Panc1 (cell line): ENCODE measurements around the gene KLRD1.

Experiments used
- POLR2AphosphoS5 ChIP-seq: IDR thresholded peaks from 2 replicates; pipeline ENCODE4 v1.6.1; 2012; ENCODE audit warnings: mild to moderate bottlenecking, low read depth, low read length, moderate library complexity
- SIN3A ChIP-seq: IDR thresholded peaks from 2 replicates; pipeline ENCODE4 v1.6.1; 2012; ENCODE audit warnings: low read depth, mild to moderate bottlenecking, low read length, moderate library complexity, borderline replicate concordance; ENCODE audit not compliant: insufficient read depth
- TCF7L2 ChIP-seq: IDR thresholded peaks from 2 replicates; pipeline ENCODE4 v1.6.1; 2011; ENCODE audit warnings: mild to moderate bottlenecking, low read depth, low read length, inconsistent platforms
- TF ChIP-seq, protein P1 (sequence below): fragments of 450-650 bp; IDR thresholded peaks from 2 replicates; pipeline ENCODE4 v1.5.1; 2017; ENCODE audit warnings: mild to moderate bottlenecking
- TF ChIP-seq, protein P2 (sequence below), 2 experiments: IDR thresholded peaks; 2 replicates each; pipeline ENCODE4 v1.6.1; 2011 to 2012; ENCODE audit warnings: low read depth in 2 of 2, control low read depth in 1 of 2, low read length in 1 of 2, mild to moderate bottlenecking in 1 of 2, moderate library complexity in 1 of 2; ENCODE audit not compliant: insufficient read depth in 1 of 2

DNA sequence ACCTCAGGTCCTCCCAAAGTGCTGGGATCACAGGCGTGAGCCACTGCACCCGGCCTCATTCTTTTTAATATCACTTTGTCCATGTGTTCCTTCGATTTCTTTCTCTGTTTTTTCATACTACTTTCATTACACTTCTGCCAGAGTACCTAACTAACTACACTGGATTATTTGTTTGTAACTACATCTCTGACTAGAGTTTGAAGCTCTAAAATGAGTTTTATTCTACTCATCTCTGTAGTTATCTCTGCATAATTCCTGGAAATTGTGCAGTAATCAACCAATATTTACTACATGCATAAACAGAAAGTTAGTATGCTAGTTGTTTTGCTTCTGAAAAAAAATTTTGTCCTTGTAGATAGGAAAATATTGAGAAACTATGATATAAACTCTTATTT, 67.0 kb downstream of the KLRD1 start:
- TF ChIP-seq, protein P1, sequence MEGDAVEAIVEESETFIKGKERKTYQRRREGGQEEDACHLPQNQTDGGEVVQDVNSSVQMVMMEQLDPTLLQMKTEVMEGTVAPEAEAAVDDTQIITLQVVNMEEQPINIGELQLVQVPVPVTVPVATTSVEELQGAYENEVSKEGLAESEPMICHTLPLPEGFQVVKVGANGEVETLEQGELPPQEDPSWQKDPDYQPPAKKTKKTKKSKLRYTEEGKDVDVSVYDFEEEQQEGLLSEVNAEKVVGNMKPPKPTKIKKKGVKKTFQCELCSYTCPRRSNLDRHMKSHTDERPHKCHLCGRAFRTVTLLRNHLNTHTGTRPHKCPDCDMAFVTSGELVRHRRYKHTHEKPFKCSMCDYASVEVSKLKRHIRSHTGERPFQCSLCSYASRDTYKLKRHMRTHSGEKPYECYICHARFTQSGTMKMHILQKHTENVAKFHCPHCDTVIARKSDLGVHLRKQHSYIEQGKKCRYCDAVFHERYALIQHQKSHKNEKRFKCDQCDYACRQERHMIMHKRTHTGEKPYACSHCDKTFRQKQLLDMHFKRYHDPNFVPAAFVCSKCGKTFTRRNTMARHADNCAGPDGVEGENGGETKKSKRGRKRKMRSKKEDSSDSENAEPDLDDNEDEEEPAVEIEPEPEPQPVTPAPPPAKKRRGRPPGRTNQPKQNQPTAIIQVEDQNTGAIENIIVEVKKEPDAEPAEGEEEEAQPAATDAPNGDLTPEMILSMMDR: no peak
- TF ChIP-seq POLR2AphosphoS5: no peak
- TF ChIP-seq, protein P2, sequence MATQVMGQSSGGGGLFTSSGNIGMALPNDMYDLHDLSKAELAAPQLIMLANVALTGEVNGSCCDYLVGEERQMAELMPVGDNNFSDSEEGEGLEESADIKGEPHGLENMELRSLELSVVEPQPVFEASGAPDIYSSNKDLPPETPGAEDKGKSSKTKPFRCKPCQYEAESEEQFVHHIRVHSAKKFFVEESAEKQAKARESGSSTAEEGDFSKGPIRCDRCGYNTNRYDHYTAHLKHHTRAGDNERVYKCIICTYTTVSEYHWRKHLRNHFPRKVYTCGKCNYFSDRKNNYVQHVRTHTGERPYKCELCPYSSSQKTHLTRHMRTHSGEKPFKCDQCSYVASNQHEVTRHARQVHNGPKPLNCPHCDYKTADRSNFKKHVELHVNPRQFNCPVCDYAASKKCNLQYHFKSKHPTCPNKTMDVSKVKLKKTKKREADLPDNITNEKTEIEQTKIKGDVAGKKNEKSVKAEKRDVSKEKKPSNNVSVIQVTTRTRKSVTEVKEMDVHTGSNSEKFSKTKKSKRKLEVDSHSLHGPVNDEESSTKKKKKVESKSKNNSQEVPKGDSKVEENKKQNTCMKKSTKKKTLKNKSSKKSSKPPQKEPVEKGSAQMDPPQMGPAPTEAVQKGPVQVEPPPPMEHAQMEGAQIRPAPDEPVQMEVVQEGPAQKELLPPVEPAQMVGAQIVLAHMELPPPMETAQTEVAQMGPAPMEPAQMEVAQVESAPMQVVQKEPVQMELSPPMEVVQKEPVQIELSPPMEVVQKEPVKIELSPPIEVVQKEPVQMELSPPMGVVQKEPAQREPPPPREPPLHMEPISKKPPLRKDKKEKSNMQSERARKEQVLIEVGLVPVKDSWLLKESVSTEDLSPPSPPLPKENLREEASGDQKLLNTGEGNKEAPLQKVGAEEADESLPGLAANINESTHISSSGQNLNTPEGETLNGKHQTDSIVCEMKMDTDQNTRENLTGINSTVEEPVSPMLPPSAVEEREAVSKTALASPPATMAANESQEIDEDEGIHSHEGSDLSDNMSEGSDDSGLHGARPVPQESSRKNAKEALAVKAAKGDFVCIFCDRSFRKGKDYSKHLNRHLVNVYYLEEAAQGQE (IDR thresholded peaks at IDR 0.05; ENCODE audit: insufficient read depth in 1 of 2, low read depth in 2 of 2, low read length in 1 of 2): no peak
- TF ChIP-seq TCF7L2: no peak
- TF ChIP-seq SIN3A: no peak
